Measurements from ENCODE around the gene KCNQ1.

- TF ChIP-seq CTCF (IDR thresholded peaks at IDR 0.05): no peak
- no peak for TF ChIP-seq POLR2AphosphoS5 (IDR thresholded peaks at IDR 0.05; ENCODE audit: insufficient read depth in 1 of 2, low read depth in 1 of 2)
- no peak for TF ChIP-seq POLR2A (IDR thresholded peaks at IDR 0.05)
Observed at GRCh38 chr11:2401436-2401984, 43.3 kb upstream of the KCNQ1 start.
